Neural cell (in vitro differentiated cells): ENCODE results near the gene INPPL1. TPM values are rescaled to one million over a fixed set of nuclear protein-coding genes. Genes with fewer than 3 reads are reported as not detected.

Experiments used
- H2AFZ ChIP-seq: fragments of 200-600, 300-800 bp; sonication (generic), shearing (Covaris generic); 2 replicates; pipeline ENCODE4 v1.6.0; 2014; ENCODE audit warnings: low read depth, mild to moderate bottlenecking, antibody characterized with exemption, low read length, moderate library complexity
- H3F3A ChIP-seq: fragments of 200-600 bp; shearing (Covaris generic); 2 replicates; pipeline ENCODE4 v1.6.1; 2016; ENCODE audit warnings: mild to moderate bottlenecking, moderate library complexity, mixed read lengths, antibody characterized with exemption, low read length; ENCODE audit not compliant: insufficient read depth, poor library complexity, severe bottlenecking
- H3K27ac ChIP-seq: fragments of 200-600, 300-800 bp; sonication (generic), shearing (Covaris generic); 2 replicates; pipeline ENCODE4 v1.5.1; 2014; ENCODE audit warnings: mild to moderate bottlenecking, low read length, moderate library complexity
- H3K27me3 ChIP-seq: fragments of 300-800, 200-600 bp; sonication (generic), shearing (Covaris generic); 2 replicates; pipeline ENCODE4 v1.6.0; 2014; ENCODE audit warnings: mild to moderate bottlenecking, low read depth, low read length, moderate library complexity; ENCODE audit not compliant: insufficient read depth
- H3K36me3 ChIP-seq: fragments of 300-800, 200-600 bp; sonication (generic), shearing (Covaris generic); 2 replicates; pipeline ENCODE4 v1.5.1; 2014; ENCODE audit warnings: mild to moderate bottlenecking, antibody characterized with exemption, low read length, moderate library complexity; ENCODE audit not compliant: insufficient read depth
- H3K4me2 ChIP-seq: fragments of 300-800, 200-600 bp; sonication (generic), shearing (Covaris generic); 2 replicates; pipeline ENCODE4 v1.6.0; 2014; ENCODE audit warnings: mild to moderate bottlenecking, low read length
- H3K4me3 ChIP-seq: fragments of 300-800, 200-600 bp; sonication (generic), shearing (Covaris generic); 2 replicates; pipeline ENCODE4 v1.5.1; 2014; ENCODE audit warnings: mild to moderate bottlenecking, low read length, moderate library complexity
- H3K79me2 ChIP-seq: fragments of 200-600 bp; shearing (Covaris generic); replicated peaks from 2 replicates; pipeline ENCODE4 v1.6.0; 2014; ENCODE audit warnings: mild to moderate bottlenecking, low read length, moderate library complexity; ENCODE audit not compliant: insufficient read depth
- H3K9ac ChIP-seq: fragments of 300-800, 200-600 bp; sonication (generic), shearing (Covaris generic); 2 replicates; pipeline ENCODE4 v1.6.1; 2016; ENCODE audit warnings: mild to moderate bottlenecking, low read length, mixed read lengths
- H3K9me2 ChIP-seq: fragments of 200-600 bp; shearing (Covaris generic); 2 replicates; pipeline ENCODE4 v1.6.1; 2016; ENCODE audit warnings: mild to moderate bottlenecking, low read length, mixed read lengths; ENCODE audit not compliant: insufficient read depth
- H3K9me3 ChIP-seq: fragments of 200-600, 300-800 bp; sonication (generic), shearing (Covaris generic); 2 replicates; pipeline ENCODE4 v1.6.1; 2016; ENCODE audit warnings: mild to moderate bottlenecking, mixed run types, low read length, moderate library complexity, mixed read lengths
- H4K20me1 ChIP-seq: fragments of 200-600 bp; shearing (Covaris generic); 2 replicates; pipeline ENCODE4 v1.6.1; 2016; ENCODE audit warnings: mild to moderate bottlenecking, mixed run types; ENCODE audit not compliant: insufficient read depth
- CTCF ChIP-seq: fragments of 450-650 bp; IDR thresholded peaks from 2 replicates; pipeline ENCODE4 v1.5.1; 2014; ENCODE audit warnings: antibody characterized with exemption, mild to moderate bottlenecking, moderate library complexity; ENCODE audit not compliant: poor library complexity, severe bottlenecking
- EP300 ChIP-seq: fragments of 450-650 bp; conservative IDR thresholded peaks from 2 replicates; pipeline ENCODE4 v1.6.1; 2014; ENCODE audit warnings: antibody characterized with exemption, mild to moderate bottlenecking, moderate library complexity; ENCODE audit not compliant: poor library complexity, severe bottlenecking
- EZH2 ChIP-seq: fragments of 200-600, 300-800 bp; shearing (Covaris generic), sonication (generic); IDR thresholded peaks from 2 replicates; pipeline ENCODE4 v1.6.1; 2014; ENCODE audit warnings: antibody characterized with exemption, low read length, borderline replicate concordance, mild to moderate bottlenecking; ENCODE audit not compliant: insufficient read depth, poor library complexity, severe bottlenecking
- MXI1 ChIP-seq: fragments of 450-650 bp; conservative IDR thresholded peaks from 2 replicates; pipeline ENCODE4 v1.6.1; 2014; ENCODE audit warnings: antibody characterized with exemption, mild to moderate bottlenecking; ENCODE audit not compliant: poor library complexity, severe bottlenecking
- POLR2AphosphoS5 ChIP-seq: IDR thresholded peaks from 2 replicates; pipeline ENCODE4 v1.6.1; 2012
- RAD21 ChIP-seq: fragments of 450-650 bp; conservative IDR thresholded peaks from 2 replicates; pipeline ENCODE4 v1.6.1; 2014; ENCODE audit warnings: antibody characterized with exemption, mild to moderate bottlenecking, moderate library complexity
- REST ChIP-seq: IDR thresholded peaks from 2 replicates; pipeline ENCODE4 v1.6.1; 2012; ENCODE audit warnings: borderline replicate concordance
- SMC3 ChIP-seq: fragments of 450-650 bp; conservative IDR thresholded peaks from 2 replicates; pipeline ENCODE4 v1.6.1; 2014; ENCODE audit warnings: antibody characterized with exemption, mild to moderate bottlenecking, moderate library complexity; ENCODE audit not compliant: poor library complexity
- TAF1 ChIP-seq: IDR thresholded peaks from 2 replicates; pipeline ENCODE4 v1.6.1; 2012; ENCODE audit warnings: low read depth
- polyA plus RNA-seq: library from polyadenylated mRNA; depleted of rRNA; stranded (reverse); fragments of >200 nt; gene quantifications from 2 replicates; pipeline ENCODE4 v1.2.3, GENCODE V29; 2014

Gene INPPL1
- polyA plus RNA-seq, 1 donor from 2014 or later = 2.0 TPM

DNA sequence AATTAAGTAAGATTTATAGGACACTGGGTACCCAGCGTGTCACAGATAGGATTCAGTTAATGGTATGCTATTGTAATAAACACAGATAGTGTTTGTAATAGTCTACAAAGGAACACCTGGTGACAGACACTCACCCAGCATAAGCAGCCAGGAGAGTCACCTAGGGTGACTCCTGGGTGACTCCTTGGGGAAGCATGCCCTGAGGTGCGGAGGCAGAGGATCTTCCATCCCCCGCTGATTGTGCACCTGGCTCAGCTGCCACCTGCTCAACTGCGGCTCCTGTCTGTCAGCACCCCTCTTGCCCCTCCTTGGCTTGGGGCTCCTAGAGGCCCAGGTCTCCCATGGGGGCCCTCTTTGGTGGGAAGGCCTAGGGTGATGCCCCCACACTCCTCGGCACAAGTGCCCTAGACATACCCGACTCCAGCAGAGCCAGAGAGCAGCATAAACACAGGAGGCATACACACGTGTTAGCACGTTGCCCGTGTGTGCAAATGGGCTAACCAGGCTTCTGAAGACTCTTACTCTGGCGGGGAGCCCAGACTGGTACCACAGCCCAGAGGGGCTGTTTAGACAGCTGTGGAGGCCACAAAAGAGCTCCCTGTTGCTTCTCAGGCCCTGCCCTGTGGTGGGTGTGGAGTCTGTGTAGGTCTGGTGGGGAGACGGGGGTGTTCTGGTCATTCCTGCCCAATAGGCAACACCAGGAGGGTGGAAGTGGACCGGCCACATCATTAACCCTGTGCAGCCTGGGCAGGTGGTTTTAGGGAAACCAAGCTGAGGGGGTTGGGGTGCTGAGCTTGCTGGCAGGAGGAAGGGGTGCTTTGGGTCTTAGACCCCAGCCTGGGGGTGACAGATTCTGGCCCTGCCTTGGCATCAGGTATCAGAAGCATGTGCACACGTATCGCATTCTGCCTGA is 3.0 kb downstream of the INPPL1 start:
- Histone ChIP-seq H4K20me1 (no peaks in the 10 kb centered on the region), H3K4me2 (no peak overlapping the region), H3K79me2 (peaks cover 13% of the 10 kb centered on the region), H3F3A (no peaks in the 10 kb centered on the region), H3K36me3 (no peaks in the 10 kb centered on the region), H3K9ac (no peak overlapping the region), H3K27me3 (peaks cover 30% of the 10 kb centered on the region), H2AFZ (no peak overlapping the region), H3K4me3 (no peak overlapping the region), H3K9me2 (no peaks in the 10 kb centered on the region), H3K27ac (no peak overlapping the region), H3K9me3 (no peaks in the 10 kb centered on the region)
- no peak for TF ChIP-seq REST
- no peak for TF ChIP-seq RAD21
- TF ChIP-seq SMC3 = no peak
- TF ChIP-seq TAF1 = no peak
- TF ChIP-seq POLR2AphosphoS5 = no peak
- no peak for TF ChIP-seq EZH2
- TF ChIP-seq CTCF = no peak
- TF ChIP-seq MXI1 = no peak
- TF ChIP-seq EP300 = no peak

DNA sequence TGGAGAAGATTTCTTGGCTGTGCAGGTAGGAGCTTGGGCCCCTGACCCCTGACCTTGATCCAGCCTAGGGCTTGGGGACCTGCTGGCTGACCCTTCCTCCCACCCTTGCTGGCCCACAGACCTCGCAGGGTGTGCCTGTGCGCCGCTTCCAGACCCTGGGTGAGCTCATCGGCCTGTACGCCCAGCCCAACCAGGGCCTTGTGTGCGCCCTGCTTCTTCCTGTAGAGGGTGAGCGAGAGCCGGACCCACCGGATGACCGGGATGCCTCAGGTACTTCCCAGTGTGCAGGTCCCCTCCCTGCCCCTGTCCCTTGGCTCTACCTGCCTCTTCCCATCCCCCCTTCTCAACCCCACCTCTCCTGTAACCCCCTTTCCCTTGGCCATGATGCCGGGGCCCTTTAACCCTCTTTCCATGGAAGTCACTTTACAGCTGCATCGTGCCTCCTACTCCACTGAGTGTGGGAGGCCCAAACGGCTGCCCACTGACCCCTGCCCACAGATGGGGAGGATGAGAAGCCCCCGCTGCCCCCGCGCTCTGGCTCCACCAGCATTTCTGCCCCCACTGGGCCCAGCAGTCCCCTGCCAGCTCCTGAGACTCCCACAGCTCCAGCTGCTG is 3.8 kb downstream of the INPPL1 start:
- H2AFZ ChIP-seq = no peak overlapping the region
- peaks cover 13% of the 10 kb centered on the region for H3K79me2 ChIP-seq
- H3K4me3 ChIP-seq = no peak overlapping the region
- no peak overlapping the region for H3K9ac ChIP-seq
- H3K27ac ChIP-seq = no peak overlapping the region
- no peaks in the 10 kb centered on the region for H3K9me2 ChIP-seq
- no peak overlapping the region for H3K4me2 ChIP-seq
- H4K20me1 ChIP-seq = no peaks in the 10 kb centered on the region
- H3F3A ChIP-seq = no peaks in the 10 kb centered on the region
- no peaks in the 10 kb centered on the region for H3K36me3 ChIP-seq
- no peaks in the 10 kb centered on the region for H3K9me3 ChIP-seq
- TF ChIP-seq RAD21 = no peak
- no peak for TF ChIP-seq TAF1
- TF ChIP-seq MXI1 = no peak
- TF ChIP-seq SMC3 = no peak
- no peak for TF ChIP-seq EZH2
- no peak for TF ChIP-seq REST
- TF ChIP-seq POLR2AphosphoS5 = no peak
- TF ChIP-seq CTCF = no peak
- TF ChIP-seq EP300 = no peak
- peaks cover 22% of the 10 kb centered on the region for H3K27me3 ChIP-seq
